Inflammatory macrophage treated with lipopolysaccharide for 1 hour (primary cell): ENCODE data around the gene FNDC10.
"Not testable (repeated sequence)": the region's sequence is repeated elsewhere in the genome, so short reads cannot be mapped to it uniquely, and the experiment has no call there.

Source experiments
- DNase-seq, 2 donors: peaks; one replicate each; pipeline ENCODE4 v3.0.0-alpha.2; 2020 to 2022

The FNDC10 gene

GRCh38 chr1:1564268-1564667 lies 35.7 kb downstream of the FNDC10 start:
- no peak for DNase-seq

DNA sequence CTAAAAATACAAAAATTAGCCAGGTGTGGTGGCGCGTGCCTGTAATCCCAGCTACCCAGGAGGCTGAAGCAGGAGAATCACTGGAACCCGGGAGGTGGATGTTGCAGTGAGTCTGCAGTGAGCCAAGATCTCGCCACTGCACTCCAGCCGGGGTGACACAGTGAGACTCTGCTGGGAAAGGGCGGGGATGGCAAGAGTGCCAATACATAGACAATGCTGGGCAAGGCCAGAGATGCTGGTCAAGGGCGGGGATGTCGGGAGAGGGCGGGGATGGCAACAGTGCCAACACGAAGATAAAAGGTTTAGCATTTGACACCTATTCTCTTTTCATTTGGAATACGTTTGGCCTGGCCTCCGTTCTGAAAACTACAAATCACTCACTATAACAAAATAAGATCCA lies 36.2 kb downstream of the FNDC10 start:
- no peak for DNase-seq

GRCh38 chr1:1562556-1563195 lies 37.3 kb downstream of the FNDC10 start:
- DNase-seq = no peak

- DNase-seq = no peak
These were observed 38.0 kb downstream of the FNDC10 start for GRCh38 chr1:1561801-1562470.

GRCh38 chr1:1560178-1560577 lies 39.8 kb downstream of the FNDC10 start:
- DNase-seq = no peak

DNA sequence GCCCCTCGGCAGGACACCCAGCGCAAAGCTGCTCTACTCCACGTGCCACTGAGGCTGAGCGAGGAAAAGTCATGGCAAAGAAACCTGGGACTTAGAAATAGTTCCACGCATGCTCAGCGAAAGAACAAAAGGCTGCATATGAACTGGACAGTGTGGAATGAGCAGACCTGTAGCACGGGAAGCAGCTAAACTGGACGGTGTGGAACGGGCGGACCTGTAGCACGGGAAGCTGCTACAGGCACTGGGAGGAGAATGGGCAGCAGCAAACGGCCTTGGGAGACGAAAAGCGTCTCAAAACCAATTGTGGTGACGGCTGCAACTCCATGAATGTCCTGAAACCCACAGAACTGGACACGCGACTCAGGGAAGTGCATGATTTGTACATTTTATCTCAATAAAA lies 40.9 kb downstream of the FNDC10 start:
- no peak for DNase-seq

DNA sequence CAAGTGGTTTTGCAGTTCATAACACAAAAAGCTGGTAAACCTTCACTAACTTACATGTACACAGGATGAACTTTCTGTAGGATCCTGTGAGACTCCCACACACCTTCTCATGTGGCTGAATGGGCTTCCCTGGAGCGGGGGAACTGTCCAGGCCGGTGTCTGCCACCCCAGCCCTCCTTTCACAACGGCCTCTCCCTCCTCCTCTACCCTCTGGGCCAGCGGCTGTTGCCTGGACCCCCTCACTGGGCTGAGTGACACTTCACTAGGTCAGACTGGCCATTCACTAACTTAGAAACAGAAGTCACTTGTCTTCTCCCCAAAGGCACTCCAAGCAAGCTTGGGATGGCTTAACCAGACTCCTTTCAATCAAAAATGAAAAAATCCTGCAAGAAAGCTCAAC lies 41.3 kb downstream of the FNDC10 start:
- DNase-seq = no peak

DNA sequence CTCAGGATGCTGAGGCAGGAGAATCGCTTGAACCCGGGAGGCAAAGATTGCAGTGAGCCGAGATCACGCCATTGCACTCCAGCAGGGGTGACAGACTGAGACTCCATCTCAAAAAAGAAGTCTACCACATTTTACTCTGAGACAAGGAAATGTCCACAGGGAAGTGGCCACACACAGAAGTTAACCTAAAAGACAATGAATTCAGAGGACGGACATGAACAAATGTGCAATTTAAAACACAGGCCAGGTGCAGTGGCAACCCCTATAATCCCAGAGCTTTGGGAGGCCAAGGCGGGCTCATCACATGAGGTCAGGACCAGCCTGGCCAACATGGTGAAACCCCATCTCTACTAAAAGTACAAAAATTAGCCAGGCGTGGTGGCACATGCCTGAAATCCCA lies 42.2 kb downstream of the FNDC10 start:
- DNase-seq = not testable (repeated sequence)

- DNase-seq = not testable (repeated sequence)
These were observed 43.0 kb downstream of the FNDC10 start for GRCh38 chr1:1556961-1557360.

GRCh38 chr1:1556505-1556904 lies 43.4 kb downstream of the FNDC10 start:
- DNase-seq = no peak

DNA sequence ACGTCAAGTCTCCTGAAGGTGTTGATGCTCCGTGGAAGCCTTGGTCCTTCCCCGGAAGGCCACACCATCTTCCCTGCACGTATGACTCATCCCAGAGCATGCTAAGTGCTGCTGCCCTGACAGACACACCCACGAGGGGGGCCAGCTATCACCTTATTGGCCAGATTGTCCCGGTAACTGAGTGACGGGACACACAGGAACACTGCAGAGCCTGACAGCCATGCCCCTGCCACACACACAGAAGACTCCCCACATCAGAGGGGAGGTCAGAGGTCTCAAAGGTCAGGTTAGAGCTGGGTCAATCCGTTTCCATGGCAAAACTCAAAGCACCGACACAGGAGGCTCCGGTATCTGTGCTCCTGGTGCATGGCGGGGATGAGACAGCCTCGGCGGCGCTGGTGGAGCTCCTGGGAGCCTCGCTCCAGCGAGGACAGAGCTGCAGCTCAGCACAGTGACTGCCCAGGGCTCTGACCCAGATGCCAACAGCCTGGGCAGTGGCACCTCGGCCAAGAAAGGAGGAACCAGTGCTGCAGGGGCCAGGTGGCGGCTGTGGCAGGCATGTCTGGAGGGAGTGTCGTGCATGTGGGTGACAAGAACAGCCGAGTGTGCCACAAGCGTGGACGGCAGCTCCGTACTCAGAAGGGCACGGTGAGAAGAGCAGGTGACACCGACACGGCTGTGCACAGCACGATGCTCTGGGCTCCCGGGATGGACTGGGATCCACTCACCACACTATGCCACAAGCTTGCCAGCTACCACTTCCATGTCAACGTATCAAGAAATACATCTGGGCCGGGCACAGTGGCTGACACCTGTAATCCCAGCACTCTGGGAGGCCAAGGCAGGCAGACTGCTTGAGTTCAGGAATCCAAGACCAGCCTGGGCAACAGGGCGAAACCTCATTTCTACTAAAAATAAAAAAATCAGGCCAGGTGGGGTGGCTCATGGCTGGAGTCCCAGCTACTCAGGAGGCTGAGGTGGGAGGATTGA lies 44.7 kb downstream of the FNDC10 start:
- no peak for DNase-seq

- no peak for DNase-seq
These were observed 45.4 kb downstream of the FNDC10 start for GRCh38 chr1:1554550-1554925.

- no peak for DNase-seq
These were observed 46.0 kb downstream of the FNDC10 start for GRCh38 chr1:1553821-1554494.

GRCh38 chr1:1552263-1552639 lies 47.7 kb downstream of the FNDC10 start:
- no peak for DNase-seq

DNA sequence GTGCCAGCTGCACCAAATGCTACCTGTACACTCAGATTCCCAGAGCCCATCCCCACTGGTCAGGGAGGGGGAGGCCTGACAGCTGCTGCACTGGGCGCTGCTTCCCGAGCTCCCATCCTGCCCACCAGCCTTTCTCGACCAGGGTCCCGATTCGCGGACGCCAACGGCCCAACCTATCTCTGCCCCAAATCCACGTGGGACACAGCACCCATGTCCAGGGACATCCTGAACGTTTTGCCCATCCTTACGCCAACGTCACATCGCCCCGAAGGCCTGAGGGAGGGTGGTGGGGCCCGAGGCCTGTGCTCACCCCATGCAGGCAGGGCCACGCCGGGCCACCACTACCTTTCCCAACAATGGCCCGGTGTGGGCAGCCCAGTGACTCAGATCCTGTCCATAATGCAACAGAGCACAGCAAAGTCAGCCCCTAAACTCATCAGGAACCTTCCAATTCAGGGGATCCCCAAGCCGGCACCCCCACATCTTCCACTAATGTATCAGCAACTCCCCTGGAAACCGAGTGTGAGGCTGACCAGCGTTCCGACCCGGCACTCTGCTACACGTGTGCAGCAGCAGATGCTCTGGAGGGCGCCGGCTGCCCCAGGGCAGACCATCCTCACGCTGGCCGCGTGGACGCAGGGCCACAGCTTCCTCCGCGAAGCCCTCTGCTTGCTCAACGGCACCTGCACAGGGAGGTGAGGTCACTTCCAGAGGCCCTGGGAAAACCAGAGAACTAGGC lies 48.2 kb downstream of the FNDC10 start:
- peak in 1 of 2 donors; percentile 6 for DNase-seq

- no peak for DNase-seq
These were observed 49.1 kb downstream of the FNDC10 start for GRCh38 chr1:1550591-1551432.

GRCh38 chr1:1550087-1550486 lies 49.8 kb downstream of the FNDC10 start:
- DNase-seq = no peak

DNA sequence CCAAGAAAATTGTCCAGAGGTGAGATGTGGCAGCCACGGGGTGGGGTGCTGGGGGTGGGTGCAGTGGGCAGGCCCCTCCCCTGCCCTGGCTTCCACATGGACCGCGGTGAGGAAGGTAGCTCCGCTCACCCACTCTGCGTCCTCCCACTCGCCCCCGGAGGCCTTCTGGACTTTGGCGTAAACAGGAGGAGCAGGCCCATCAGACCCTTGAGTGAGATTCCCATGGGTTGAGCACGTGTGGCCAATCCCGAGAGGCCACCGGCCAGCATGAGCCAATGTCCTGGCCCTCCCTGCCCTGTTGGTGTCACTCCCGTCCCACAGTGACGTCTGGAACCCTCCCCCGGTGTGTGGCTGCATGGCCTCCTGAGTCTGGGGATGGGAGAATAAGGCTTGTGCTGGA lies 51.3 kb downstream of the FNDC10 start:
- no peak for DNase-seq
